SU-DHL-6 (cell line): Measurements from ENCODE around the gene GRK3.

Source experiments
- H2AFZ ChIP-seq: fragments of 200-600 bp; sonication (generic); 2 replicates; pipeline ENCODE4 v1.6.1; 2014; ENCODE audit warnings: low read depth, mild to moderate bottlenecking, moderate library complexity, mixed read lengths, antibody characterized with exemption, low read length; ENCODE audit not compliant: severe bottlenecking
- H3F3A ChIP-seq: fragments of 200-600 bp; shearing (Covaris generic); 2 replicates; pipeline ENCODE4 v1.6.0; 2016; ENCODE audit warnings: antibody characterized with exemption, mild to moderate bottlenecking; ENCODE audit not compliant: insufficient read depth
- H3K27ac ChIP-seq: fragments of 200-600 bp; sonication (generic); 2 replicates; pipeline ENCODE4 v1.5.1; 2016; ENCODE audit warnings: low read depth, mild to moderate bottlenecking, low read length, moderate library complexity, mixed read lengths
- H3K27me3 ChIP-seq: fragments of 200-600 bp; sonication (generic), shearing (Covaris generic); 2 replicates; pipeline ENCODE4 v1.6.0; 2014; ENCODE audit warnings: mild to moderate bottlenecking, low read length
- H3K36me3 ChIP-seq: fragments of 200-600 bp; sonication (generic); 2 replicates; pipeline ENCODE4 v1.6.1; 2014; ENCODE audit warnings: mild to moderate bottlenecking, low read length, mixed read lengths
- H3K4me2 ChIP-seq: fragments of 300-600, 200-600 bp; shearing (Covaris generic), sonication (generic); 2 replicates; pipeline ENCODE4 v1.6.0; 2014; ENCODE audit warnings: low read length, low read depth, mild to moderate bottlenecking; ENCODE audit not compliant: poor library complexity, severe bottlenecking
- H3K4me3 ChIP-seq: fragments of 200-600 bp; sonication (generic); 2 replicates; pipeline ENCODE4 v1.5.1; 2014; ENCODE audit warnings: antibody characterized with exemption, low read length, mild to moderate bottlenecking, mixed read lengths; ENCODE audit not compliant: insufficient read depth, poor library complexity, severe bottlenecking
- H3K79me2 ChIP-seq: fragments of 200-600 bp; sonication (generic); 2 replicates; pipeline ENCODE4 v1.6.1; 2014; ENCODE audit warnings: mild to moderate bottlenecking, low read length, moderate library complexity; ENCODE audit not compliant: insufficient read depth
- H3K9ac ChIP-seq: fragments of 200-600 bp; sonication (generic); 2 replicates; pipeline ENCODE4 v1.7.0; 2014; ENCODE audit warnings: mild to moderate bottlenecking, low read length
- H3K9me2 ChIP-seq: fragments of 200-600 bp; sonication (generic); replicated peaks from 2 replicates; pipeline ENCODE4 v1.6.1; 2014; ENCODE audit warnings: low read length; ENCODE audit not compliant: insufficient read depth
- H3K9me3 ChIP-seq: fragments of 200-600 bp; sonication (generic); 2 replicates; pipeline ENCODE4 v1.6.1; 2014; ENCODE audit warnings: low read length, mixed read lengths; ENCODE audit not compliant: insufficient read depth
- H4K20me1 ChIP-seq: fragments of 200-600 bp; sonication (generic); 2 replicates; pipeline ENCODE4 v1.6.1; 2014; ENCODE audit warnings: low read depth, mild to moderate bottlenecking, antibody characterized with exemption, low read length, moderate library complexity, mixed read lengths
- CTCF ChIP-seq: fragments of 200-600 bp; sonication (generic); IDR thresholded peaks from one replicate; pipeline ENCODE4 v1.5.1; 2017; ENCODE audit warnings: antibody characterized with exemption, mild to moderate bottlenecking, low read length, moderate library complexity; ENCODE audit not compliant: insufficient read depth, poor library complexity, severe bottlenecking
- EZH2phosphoT487 ChIP-seq: fragments of 200-600 bp; sonication (generic), shearing (Covaris generic); conservative IDR thresholded peaks from 2 replicates; pipeline ENCODE4 v1.6.1; 2018; ENCODE audit warnings: mild to moderate bottlenecking, antibody characterized with exemption, low read length, moderate library complexity, mixed read lengths

Gene GRK3

GRCh38 chr22:25714070-25714469 is 149.6 kb downstream of the GRK3 start:
- H3K9me3 ChIP-seq, result no peaks in the 10 kb centered on the region
- H3K36me3 ChIP-seq, result no peaks in the 10 kb centered on the region
- no peak overlapping the region for H3K4me3 ChIP-seq
- TF ChIP-seq EZH2phosphoT487 (no peak), CTCF (no peak)
- no peak overlapping the region for H3K9ac ChIP-seq
- H3K27ac ChIP-seq, result no peak overlapping the region
- no peaks in the 10 kb centered on the region for H3K27me3 ChIP-seq
- no peak overlapping the region for H2AFZ ChIP-seq
- H4K20me1 ChIP-seq, result no peaks in the 10 kb centered on the region
- no peaks in the 10 kb centered on the region for H3K9me2 ChIP-seq
- no peaks in the 10 kb centered on the region for H3F3A ChIP-seq
- no peak overlapping the region for H3K4me2 ChIP-seq
- H3K79me2 ChIP-seq, result no peaks in the 10 kb centered on the region

- H3K9ac ChIP-seq, result no peak overlapping the region
- H3F3A ChIP-seq, result no peaks in the 10 kb centered on the region
- no peaks in the 10 kb centered on the region for H3K36me3 ChIP-seq
- no peak overlapping the region for H3K4me2 ChIP-seq
- H3K27me3 ChIP-seq, result no peaks in the 10 kb centered on the region
- H3K27ac ChIP-seq, result no peak overlapping the region
- no peaks in the 10 kb centered on the region for H3K9me2 ChIP-seq
- no peak overlapping the region for H3K4me3 ChIP-seq
- no peaks in the 10 kb centered on the region for H4K20me1 ChIP-seq
- TF ChIP-seq EZH2phosphoT487 (no peak), CTCF (no peak)
- no peaks in the 10 kb centered on the region for H3K79me2 ChIP-seq
- no peak overlapping the region for H2AFZ ChIP-seq
- H3K9me3 ChIP-seq, result no peaks in the 10 kb centered on the region
These were observed 150.3 kb downstream of the GRK3 start for GRCh38 chr22:25714739-25715138.

- Histone ChIP-seq H3K4me2 (no peak overlapping the region), H3K79me2 (no peaks in the 10 kb centered on the region), H3K27me3 (no peaks in the 10 kb centered on the region), H4K20me1 (no peaks in the 10 kb centered on the region), H2AFZ (no peak overlapping the region), H3K9me2 (no peaks in the 10 kb centered on the region), H3F3A (no peaks in the 10 kb centered on the region), H3K9ac (no peak overlapping the region), H3K27ac (no peak overlapping the region), H3K36me3 (no peaks in the 10 kb centered on the region), H3K4me3 (no peak overlapping the region), H3K9me3 (no peaks in the 10 kb centered on the region)
- TF ChIP-seq CTCF (no peak), EZH2phosphoT487 (no peak)
These were observed 152.2 kb downstream of the GRK3 start for GRCh38 chr22:25716637-25717036.
